IMR-90 (cell line): ENCODE measurements around the gene FTSJ3. TPM values are rescaled to one million over a fixed set of nuclear protein-coding genes. Genes with fewer than 3 reads are reported as not detected.
A peak's percentile ranks its signal among the peaks of the same experiment; 100 is the strongest.

ENCODE experiments used
- ATAC-seq: fragments of 200-7000 bp; cut with Tn5 transposase; 2 replicates; pipeline ENCODE4 v1.9.1; 2020; ENCODE audit warnings: low read depth, mild to moderate bottlenecking, moderate library complexity
- BruUV-seq: library from RNA; stranded (reverse); fragments of 400-500 nt; replicated peaks from 2 replicates; lab custom pipeline; 2021; lab: Mats Ljungman, UMichigan
- CTCF ChIA-PET: fragments of 300-600 bp; formaldehyde crosslinking; extraction: SDS; loops from one replicate; lab custom pipeline; 2021; ENCODE audit warnings: antibody characterized with exemption; lab: Yijun Ruan, JAX
- POLR2A ChIA-PET: fragments of 300-600 bp; sonication (Branson Sonifier 250); formaldehyde crosslinking; loops from one replicate; lab custom pipeline; 2022; ENCODE audit warnings: antibody characterized with exemption; ENCODE audit not compliant: unreplicated experiment; lab: Charles Lee
- DNase-seq: peaks from one replicate; pipeline ENCODE4 v3.0.0; 2013
- H2AFZ ChIP-seq: replicated peaks from 2 replicates; pipeline ENCODE3; 2013; ENCODE audit warnings: low read length, mild to moderate bottlenecking; ENCODE audit not compliant: poor library complexity
- H2AK5ac ChIP-seq: 2 replicates; pipeline ENCODE4 v1.6.1; 2013; ENCODE audit warnings: low read depth, low read length, inconsistent platforms
- H2AK9ac ChIP-seq: replicated peaks from 2 replicates; pipeline ENCODE3; 2013; ENCODE audit warnings: mild to moderate bottlenecking, low read depth, low read length, moderate library complexity; ENCODE audit not compliant: poor library complexity
- H2BK120ac ChIP-seq: 2 replicates; pipeline ENCODE4 v1.6.1; 2013; ENCODE audit warnings: low read depth, low read length, inconsistent platforms
- H2BK15ac ChIP-seq: 3 replicates; pipeline ENCODE4 v1.6.1; 2013; ENCODE audit warnings: low read depth, low read length, inconsistent platforms
- H2BK20ac ChIP-seq: 2 replicates; pipeline ENCODE4 v1.6.1; 2013; ENCODE audit warnings: low read depth, mild to moderate bottlenecking, inconsistent platforms, low read length, moderate library complexity
- H2BK5ac ChIP-seq: 2 replicates; pipeline ENCODE4 v1.6.1; 2013; ENCODE audit warnings: mild to moderate bottlenecking, low read depth, low read length, inconsistent platforms; ENCODE audit not compliant: poor library complexity, severe bottlenecking
- H3K14ac ChIP-seq: replicated peaks from 2 replicates; pipeline ENCODE4 v1.6.1; 2013; ENCODE audit warnings: low read depth, low read length, inconsistent platforms
- H3K18ac ChIP-seq: 2 replicates; pipeline ENCODE4 v1.6.1; 2013; ENCODE audit warnings: low read depth, low read length, control low read depth
- H3K23ac ChIP-seq: 2 replicates; pipeline ENCODE4 v1.6.1; 2013; ENCODE audit warnings: low read depth, low read length, inconsistent platforms
- H3K27ac ChIP-seq: 2 replicates; pipeline ENCODE4 v1.5.1; 2013; ENCODE audit warnings: mild to moderate bottlenecking, control low read depth, low read length; ENCODE audit not compliant: insufficient read depth
- H3K27me3 ChIP-seq: 2 replicates; pipeline ENCODE4 v1.6.1; 2013; ENCODE audit warnings: low read length; ENCODE audit not compliant: control insufficient read depth, insufficient read depth
- H3K36me3 ChIP-seq: 2 replicates; pipeline ENCODE4 v1.6.1; 2013; ENCODE audit warnings: low read length, mixed read lengths; ENCODE audit not compliant: control insufficient read depth, insufficient read depth
- H3K4ac ChIP-seq: 2 replicates; pipeline ENCODE4 v1.6.1; 2013; ENCODE audit warnings: low read depth, low read length, inconsistent platforms
- H3K4me1 ChIP-seq: 2 replicates; pipeline ENCODE4 v1.6.1; 2013; ENCODE audit warnings: low read length, mixed read lengths; ENCODE audit not compliant: control insufficient read depth, insufficient read depth
- H3K4me2 ChIP-seq: 2 replicates; pipeline ENCODE4 v1.6.1; 2013; ENCODE audit warnings: low read depth, mild to moderate bottlenecking, control low read depth, low read length, moderate library complexity
- H3K4me3 ChIP-seq: 2 replicates; pipeline ENCODE4 v1.5.1; 2013; ENCODE audit warnings: low read depth, mild to moderate bottlenecking, control low read depth, low read length, moderate library complexity; ENCODE audit not compliant: insufficient read depth
- H3K56ac ChIP-seq: 2 replicates; pipeline ENCODE4 v1.6.1; 2013; ENCODE audit warnings: low read length, inconsistent platforms; ENCODE audit not compliant: insufficient read depth; ENCODE audit errors: extremely low read depth
- H3K79me1 ChIP-seq, 2 experiments: 2 replicates each; pipeline ENCODE4 v1.6.1; 2013; ENCODE audit warnings: low read length in 2 of 2, inconsistent platforms in 1 of 2, low read depth in 1 of 2
- H3K9ac ChIP-seq: 2 replicates; pipeline ENCODE4 v1.6.1; 2013; ENCODE audit warnings: low read depth, low read length, control low read depth
- H3K9me1 ChIP-seq: 2 replicates; pipeline ENCODE4 v1.6.1; 2013; ENCODE audit warnings: low read length, inconsistent platforms; ENCODE audit not compliant: insufficient read depth
- H3K9me3 ChIP-seq: 2 replicates; pipeline ENCODE4 v1.6.1; 2013; ENCODE audit warnings: low read length; ENCODE audit not compliant: control insufficient read depth, insufficient read depth
- H4K20me1 ChIP-seq: 2 replicates; pipeline ENCODE4 v1.6.1; 2013; ENCODE audit warnings: low read length, inconsistent platforms; ENCODE audit not compliant: insufficient read depth
- H4K5ac ChIP-seq: 2 replicates; pipeline ENCODE4 v1.6.1; 2013; ENCODE audit warnings: mild to moderate bottlenecking, low read depth, low read length, control low read depth
- H4K8ac ChIP-seq, 2 experiments: 2 replicates each; pipeline ENCODE4 v1.6.1; 2013; ENCODE audit warnings: low read depth in 2 of 2, low read length in 2 of 2, control low read depth in 1 of 2, inconsistent platforms in 1 of 2
- H4K91ac ChIP-seq: 2 replicates; pipeline ENCODE4 v1.6.1; 2013; ENCODE audit warnings: low read depth, low read length, inconsistent platforms; ENCODE audit not compliant: insufficient read depth
- BHLHE40 ChIP-seq: fragments of 150-350 bp; IDR thresholded peaks from 2 replicates; pipeline ENCODE4 v1.6.1; 2016; ENCODE audit warnings: mild to moderate bottlenecking, low read depth, low read length
- CEBPB ChIP-seq: IDR thresholded peaks from 2 replicates; pipeline ENCODE4 v1.6.1; 2012; ENCODE audit warnings: low read depth, low read length, improper control_type of control experiment
- CHD1 ChIP-seq: IDR thresholded peaks from 2 replicates; pipeline ENCODE4 v1.6.1; 2012; ENCODE audit warnings: low read depth, low read length, improper control_type of control experiment
- CTCF ChIP-seq: conservative IDR thresholded peaks from 2 replicates; pipeline ENCODE4 v1.5.1; 2012; ENCODE audit warnings: mild to moderate bottlenecking, low read depth, low read length, improper control_type of control experiment
- ELK1 ChIP-seq: fragments of 150-350 bp; IDR thresholded peaks from 2 replicates; pipeline ENCODE4 v1.6.1; 2016; ENCODE audit warnings: low read depth, mild to moderate bottlenecking, low read length, moderate library complexity, borderline replicate concordance
- FOS ChIP-seq: fragments of 150-350 bp; IDR thresholded peaks from 2 replicates; pipeline ENCODE4 v1.6.1; 2016; ENCODE audit warnings: low read depth, low read length
- MAFK ChIP-seq: IDR thresholded peaks from 2 replicates; pipeline ENCODE4 v1.6.1; 2012; ENCODE audit warnings: low read depth, low read length, improper control_type of control experiment
- MAZ ChIP-seq: IDR thresholded peaks from 2 replicates; pipeline ENCODE4 v1.6.1; 2012; ENCODE audit warnings: low read depth, mild to moderate bottlenecking, low read length, improper control_type of control experiment, moderate library complexity, borderline replicate concordance
- NFE2L2 ChIP-seq: fragments of 150-350 bp; IDR thresholded peaks from 2 replicates; pipeline ENCODE4 v1.6.1; 2016; ENCODE audit warnings: low read depth, mild to moderate bottlenecking, low read length
- POLR2A ChIP-seq: IDR thresholded peaks from 2 replicates; pipeline ENCODE4 v1.6.1; 2012; ENCODE audit warnings: mild to moderate bottlenecking, low read depth, low read length
- RAD21 ChIP-seq: IDR thresholded peaks from 2 replicates; pipeline ENCODE4 v1.6.1; 2012; ENCODE audit warnings: low read length, improper control_type of control experiment
- RCOR1 ChIP-seq: IDR thresholded peaks from 2 replicates; pipeline ENCODE4 v1.6.1; 2012; ENCODE audit warnings: mild to moderate bottlenecking, low read length, improper control_type of control experiment; ENCODE audit not compliant: insufficient replicate concordance
- USF2 ChIP-seq: fragments of 150-350 bp; IDR thresholded peaks from 2 replicates; pipeline ENCODE4 v1.6.1; 2017; ENCODE audit warnings: mild to moderate bottlenecking, antibody characterized with exemption, low read length, low read depth
- WGBS, 2 experiments: methylation state at CpG; one replicate each; pipeline versions ENCODE4 v1.1.5 to v1.1.7; 2013; ENCODE audit warnings: missing lambda C conversion rate in 2 of 2; ENCODE audit not compliant: insufficient read length in 1 of 2; ENCODE audit errors: extremely low coverage in 2 of 2; 5-methylcytosine and 5-hydroxymethylcytosine counted together
- dilution Hi-C: fragments of 300-500 bp; cut with HindIII; formaldehyde crosslinking; loops from one replicate; pipeline ENCODE4 v1.14.3; 2018; ENCODE audit warnings: low sequenced_read_pairs; ENCODE audit not compliant: unreplicated experiment
- in situ Hi-C: fragments of 300-500 bp; cut with MboI; formaldehyde crosslinking; loops from 3 replicates; pipeline ENCODE4 v1.14.3; 2019; ENCODE audit warnings: low sequenced_read_pairs, inconsistent platforms, mixed read lengths
- intact Hi-C: fragments of 100-400 bp; cut with micrococcal nuclease; formaldehyde crosslinking; loops from 2 replicates; pipeline ENCODE4 v1.10.0; 2022
- polyA plus RNA-seq, 3 experiments: library from polyadenylated mRNA; depleted of rRNA; stranded (reverse); fragments of >200 nt; gene quantifications; 2 replicates each; pipeline ENCODE4 v1.2.3, GENCODE V29; 2012; ENCODE audit warnings: low replicate concordance in 1 of 3
- total RNA-seq: library from RNA; depleted of rRNA; stranded (reverse); fragments of >200 nt; gene quantifications from 2 replicates; pipeline ENCODE4 v1.2.3, GENCODE V29; 2012

FTSJ3 gene
- total and polyA plus RNA-seq, 2 of the 4 experiments (the other 2 are of a cell fraction), result 51.3 to 68.1 TPM

GRCh38 chr17:63842540-63843386, 15.3 kb upstream of the FTSJ3 start, which contains the start of gene SMARCD2:
TSS of gene SMARCD2 (minus strand) at chr17:63842685. CDS start at chr17:63842674, 11 bp downstream.
- Histone ChIP-seq H2AK5ac (peak within 1 kb of the TSS; percentile 78), H3K9ac (peak within 1 kb of the TSS; percentile 77), H3K4me2 (peak within 1 kb of the TSS; percentile 94), H4K8ac (peak within 1 kb of the TSS; percentile 97 to 100), H3K4me1 (peaks cover 23% of the 10 kb centered on the region), H3K27me3 (no peaks in the 10 kb centered on the region), H2AFZ (peak within 1 kb of the TSS; percentile 96), H4K20me1 (peaks cover 28% of the 10 kb centered on the region), H2BK20ac (0 out of 2 replicates have a peak within 1 kb of the TSS, but pooled peaks have one; percentile 17), H3K36me3 (no peaks in the 10 kb centered on the region), H2BK120ac (peak within 1 kb of the TSS; percentile 68; the same call in 1 of the 2 replicates), H3K4ac (peak within 1 kb of the TSS; percentile 96), H3K79me1 (peaks cover 6 to 42% of the 10 kb centered on the region in 2 experiments; a peak in 3 of 4 replicates), H3K9me1 (peaks cover 12% of the 10 kb centered on the region), H3K4me3 (peak within 1 kb of the TSS; percentile 81), H4K5ac (peak within 1 kb of the TSS; percentile 89), H2BK5ac (peak within 1 kb of the TSS; percentile 51), H3K9me3 (no peaks in the 10 kb centered on the region), H3K56ac (peak within 1 kb of the TSS; percentile 86), H2AK9ac (peak within 1 kb of the TSS; percentile 91), H3K18ac (peak within 1 kb of the TSS; percentile 27), H4K91ac (peak within 1 kb of the TSS; percentile 91), H3K23ac (peak within 1 kb of the TSS; percentile 97), H2BK15ac (peak within 1 kb of the TSS; percentile 84; the same call in 1 of the 3 replicates), H3K27ac (peak within 1 kb of the TSS; percentile 84), H3K14ac (peak within 1 kb of the TSS; percentile 92)
- in situ Hi-C loops (no loop called here), intact Hi-C loops (no loop called here), dilution Hi-C loops (no loop called here)
- ChIA-PET POLR2A (interaction anchor here (0.6 kb wide), 1 partner anchor 21 kb away, joined by 7 read pairs; no protein-coding TSS in a partner anchor), CTCF (interaction anchor here (2.2 kb wide), 1 partner anchor 23 kb away, joined by 7 read pairs; no protein-coding TSS in a partner anchor)
- 0% methylated on average over 54 of the region's 92 CpGs; no CpG with 5 or more reads in 1 of the 2 experiments for WGBS, 2 experiments
- DNase-seq (peak; percentile 99), ATAC-seq (peak; percentile 86)
- BruUV-seq, result no TSS peak
- TF ChIP-seq USF2 (0 out of 2 replicates have a peak, but pooled peaks have one; percentile 19), CEBPB (no peak), CHD1 (no peak), ELK1 (no peak), BHLHE40 (0 out of 2 replicates have a peak, but pooled peaks have one; percentile 3), RAD21 (no peak), RCOR1 (no peak), NFE2L2 (no peak), CTCF (no peak), MAFK (no peak), FOS (no peak), POLR2A (peak; percentile 65), MAZ (peak; percentile 76; the same call in 1 of the 2 replicates)
